ENCODE measurements around the gene NR2F1-AS1. TPM values are rescaled to one million over a fixed set of nuclear protein-coding genes. Genes with fewer than 3 reads are reported as not detected.

Gene NR2F1-AS1
- total and polyA plus RNA-seq, 3 donors from 2014 or later: 15.6 to 24.8 (median 20.6) TPM

DNA sequence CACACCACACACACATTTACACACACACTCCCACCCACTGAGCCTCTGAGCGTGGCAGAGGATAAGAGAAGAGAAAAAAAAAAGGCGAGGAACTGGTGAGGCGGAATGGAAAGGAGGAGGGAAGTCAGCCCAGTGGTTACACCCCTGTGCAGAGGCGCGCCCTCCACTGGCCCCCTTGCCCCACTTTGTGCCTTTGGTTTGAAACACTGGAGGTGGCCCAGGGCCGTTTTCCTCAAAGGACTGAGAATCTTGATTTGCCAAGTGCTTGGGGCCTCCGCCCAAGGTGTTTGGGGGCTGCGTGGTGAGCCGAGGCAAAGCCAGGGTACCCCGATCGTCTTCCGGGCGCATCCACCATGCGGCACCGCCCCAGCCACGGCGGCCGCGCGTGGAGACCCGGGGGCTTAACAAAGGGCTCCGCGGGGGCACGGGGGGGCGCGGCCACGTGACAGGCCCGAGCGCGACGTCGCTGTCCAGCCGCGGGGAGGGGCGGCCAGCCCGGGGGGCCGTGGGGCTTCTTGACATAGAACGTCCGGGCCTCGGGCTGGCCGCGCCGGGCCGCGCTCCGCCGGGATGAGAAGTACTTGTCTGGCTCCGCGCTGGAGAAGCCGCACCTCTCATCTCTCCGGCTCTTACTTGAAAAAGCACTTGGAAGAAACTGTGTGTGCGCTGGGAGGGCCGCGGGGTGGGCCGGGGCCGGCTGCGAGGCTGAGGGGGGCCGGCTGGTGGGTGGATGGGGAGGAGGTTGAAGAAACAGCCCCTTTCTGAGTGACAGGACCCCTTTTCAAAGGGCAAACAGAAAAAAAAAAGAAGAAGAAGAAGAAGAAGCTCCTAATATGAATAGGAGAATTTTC, 23.0 kb upstream of the NR2F1-AS1 start:
- no peak for TF ChIP-seq POLR2A (IDR thresholded peaks at IDR 0.05)
- no peak for TF ChIP-seq CTCF (IDR thresholded peaks at IDR 0.05)
- DNase-seq: no peak
- intact Hi-C loops (cut with DNase I; ENCODE audit: low total_unique reads): no loop called here
- H3K27me3 ChIP-seq: no peaks in the 10 kb centered on the region
- H3K4me1 ChIP-seq: no peaks in the 10 kb centered on the region
- no peaks in the 10 kb centered on the region for H3K36me3 ChIP-seq (ENCODE audit: low read depth, missing control alignments)
- peak overlapping the region; percentile 16 to 31 for H3K4me3 ChIP-seq
- H3K9me3 ChIP-seq: no peaks in the 10 kb centered on the region
- no peak overlapping the region for H3K27ac ChIP-seq
- 10 to 16% methylated on average over 17 to 58 of the region's 58 CpGs for WGBS, 2 donors

DNA sequence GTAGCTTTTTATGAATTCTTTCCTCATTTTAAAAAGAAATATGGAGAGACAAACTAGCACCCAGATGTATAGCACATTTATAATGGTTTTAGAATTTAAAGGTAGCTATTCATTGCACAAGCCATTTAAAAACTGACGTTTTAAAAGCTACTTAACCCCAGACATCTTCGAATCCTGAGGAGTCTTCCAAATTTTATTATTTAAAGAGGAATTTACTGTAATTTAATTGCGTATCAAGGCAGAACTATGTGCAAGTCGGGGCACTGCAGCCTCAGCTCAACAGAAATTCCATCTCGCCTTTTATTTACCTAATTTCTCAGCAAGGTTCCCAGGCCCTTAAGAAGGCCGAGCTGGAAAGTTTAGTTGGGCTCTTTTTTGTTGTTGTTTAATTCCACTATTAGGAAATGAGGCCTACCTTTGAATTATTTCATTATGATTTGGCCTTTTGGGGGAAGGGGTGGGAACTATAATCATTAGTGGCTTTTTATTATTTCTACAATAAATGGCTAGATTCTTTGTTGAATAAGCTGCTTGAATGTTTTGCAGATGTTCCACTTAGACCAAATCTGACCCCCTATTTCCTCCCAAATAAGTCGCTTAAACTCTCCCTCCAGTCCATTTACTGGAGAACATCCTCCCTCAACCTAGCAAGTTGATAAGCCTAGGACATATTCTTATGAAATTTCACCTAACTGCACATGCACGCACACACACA, 22.2 kb upstream of the NR2F1-AS1 start:
- no peaks in the 10 kb centered on the region for H3K36me3 ChIP-seq (ENCODE audit: low read depth, missing control alignments)
- 65 to 72% methylated on average over 8 of the region's 8 CpGs for WGBS, 2 donors
- DNase-seq: no peak
- H3K27me3 ChIP-seq: no peaks in the 10 kb centered on the region
- no peaks in the 10 kb centered on the region for H3K4me1 ChIP-seq
- intact Hi-C loops (cut with DNase I; ENCODE audit: low total_unique reads): no loop called here
- H3K27ac ChIP-seq: no peak overlapping the region
- H3K4me3 ChIP-seq: no peak overlapping the region
- TF ChIP-seq POLR2A (IDR thresholded peaks at IDR 0.05): no peak
- no peak for TF ChIP-seq CTCF (IDR thresholded peaks at IDR 0.05)
- no peaks in the 10 kb centered on the region for H3K9me3 ChIP-seq

GRCh38 chr5:93602241-93603077, 21.4 kb upstream of the NR2F1-AS1 start:
- DNase-seq: no peak
- 43 to 52% methylated on average over 39 of the region's 39 CpGs for WGBS, 2 donors
- Histone ChIP-seq H3K36me3 (ENCODE audit: low read depth, missing control alignments) (no peaks in the 10 kb centered on the region), H3K4me1 (no peaks in the 10 kb centered on the region), H3K27ac (no peak overlapping the region), H3K4me3 (no peak overlapping the region), H3K9me3 (no peaks in the 10 kb centered on the region), H3K27me3 (no peaks in the 10 kb centered on the region)
- intact Hi-C loops (cut with DNase I; ENCODE audit: low total_unique reads): no loop called here
- TF ChIP-seq POLR2A (IDR thresholded peaks at IDR 0.05) (no peak), CTCF (IDR thresholded peaks at IDR 0.05) (no peak)

DNA sequence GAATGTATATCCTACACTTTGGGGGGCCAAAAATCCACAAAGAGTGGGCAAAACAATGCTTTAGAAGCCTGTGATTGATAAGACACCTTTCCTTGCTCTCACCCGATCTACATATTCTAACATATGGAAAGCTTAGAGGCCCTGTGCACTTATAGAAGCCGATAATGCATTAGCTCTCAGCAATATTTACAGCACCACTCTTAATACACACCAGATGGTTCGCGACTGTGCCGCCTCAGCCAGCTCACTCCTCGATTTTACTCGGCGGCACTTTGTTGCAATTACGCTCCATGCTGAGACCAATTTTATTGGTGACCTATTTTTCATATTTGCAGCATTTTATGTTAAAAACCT, 20.8 kb upstream of the NR2F1-AS1 start:
- TF ChIP-seq POLR2A (IDR thresholded peaks at IDR 0.05) (no peak), CTCF (IDR thresholded peaks at IDR 0.05) (no peak)
- Histone ChIP-seq H3K27me3 (no peaks in the 10 kb centered on the region), H3K9me3 (no peaks in the 10 kb centered on the region), H3K27ac (no peak overlapping the region), H3K36me3 (ENCODE audit: low read depth, missing control alignments) (no peaks in the 10 kb centered on the region), H3K4me3 (no peak overlapping the region), H3K4me1 (no peaks in the 10 kb centered on the region)
- DNase-seq: no peak
- intact Hi-C loops (cut with DNase I; ENCODE audit: low total_unique reads): no loop called here
- 35 to 59% methylated on average over 9 of the region's 9 CpGs for WGBS, 2 donors
